K562 (cell line): ENCODE measurements around the gene ZNF441. TPM values are rescaled to one million over a fixed set of nuclear protein-coding genes. Genes with fewer than 3 reads are reported as not detected.
A peak's percentile ranks its signal among the peaks of the same experiment; 100 is the strongest.

Experiments used
- BCOR ChIP-seq: fragments of 450-650 bp; IDR thresholded peaks from 2 replicates; pipeline ENCODE4 v1.6.1; 2016
- CBFA2T2 ChIP-seq: fragments of 450-650 bp; conservative IDR thresholded peaks from 2 replicates; pipeline ENCODE4 v1.6.1; 2017; ENCODE audit warnings: mild to moderate bottlenecking
- GTF2A2 ChIP-seq: IDR thresholded peaks from 2 replicates; pipeline ENCODE4 v1.6.1; 2016; ENCODE audit warnings: mild to moderate bottlenecking, missing genetic modification characterization, missing compliant biosample characterization
- GTF2E2 ChIP-seq: fragments of 200-800 bp; sonication (Bioruptor generic); IDR thresholded peaks from 2 replicates; pipeline ENCODE4 v1.6.1; 2016; ENCODE audit warnings: missing genetic modification characterization, missing compliant biosample characterization
- MIER1 ChIP-seq: fragments of 450-650 bp; IDR thresholded peaks from 2 replicates; pipeline ENCODE4 v1.6.1; 2016; ENCODE audit warnings: antibody characterized with exemption, mild to moderate bottlenecking, low read depth
- MLLT1 ChIP-seq, 2 experiments: fragments of 450-650 bp; IDR thresholded peaks; 2 replicates each; pipeline ENCODE4 v1.6.1; 2016
- NFYB ChIP-seq: IDR thresholded peaks from 2 replicates; pipeline ENCODE4 v1.6.1; 2011; ENCODE audit warnings: mild to moderate bottlenecking, moderate library complexity; ENCODE audit not compliant: insufficient read length; ENCODE audit errors: extremely low read depth
- NR2F6 ChIP-seq: fragments of 450-650 bp; formaldehyde crosslinking; IDR thresholded peaks from 2 replicates; pipeline ENCODE4 v1.4.0; 2020; ENCODE audit warnings: mild to moderate bottlenecking
- RBFOX2 ChIP-seq: fragments of 200-400 bp; formaldehyde crosslinking; IDR thresholded peaks from 2 replicates; pipeline ENCODE4 v1.6.1; 2017; ENCODE audit warnings: low read depth, mild to moderate bottlenecking, low read length, moderate library complexity
- RUNX1 ChIP-seq: sonication (generic); IDR thresholded peaks from 2 replicates; pipeline ENCODE4 v1.6.1; 2016; ENCODE audit warnings: antibody characterized with exemption, low read depth
- STAT5A ChIP-seq: IDR thresholded peaks from 2 replicates; pipeline ENCODE4 v1.6.1; 2012; ENCODE audit warnings: low read length, inconsistent platforms, borderline replicate concordance
- ZBTB11 ChIP-seq, 3 experiments: fragments of 200-800 bp in 1 of 3; fragments of 250-450 bp in 1 of 3; fragments of 450-650 bp in 1 of 3; sonication (Bioruptor Pico) in 1 of 3; sonication (Bioruptor generic) in 1 of 3; formaldehyde crosslinking in 1 of 3; IDR thresholded peaks; 2 replicates each; pipeline versions ENCODE4 v1.6.1 to v1.8.0; 2016 to 2022; ENCODE audit warnings: mild to moderate bottlenecking in 2 of 3, missing genetic modification characterization in 2 of 3, missing compliant biosample characterization in 1 of 3, moderate library complexity in 1 of 3
- ZEB2 ChIP-seq: fragments of 450-650 bp; IDR thresholded peaks from 2 replicates; pipeline ENCODE4 v1.6.1; 2016
- ZNF583 ChIP-seq: fragments of 250-450 bp; sonication (Bioruptor Pico); IDR thresholded peaks from 2 replicates; pipeline ENCODE4 v1.4.0; 2020
- ZNF830 ChIP-seq: fragments of 250-450 bp; sonication (Bioruptor Pico); IDR thresholded peaks from 2 replicates; pipeline ENCODE4 v1.5.0; 2021; ENCODE audit warnings: mild to moderate bottlenecking
- ZSCAN29 ChIP-seq: fragments of 450-650 bp; IDR thresholded peaks from 2 replicates; pipeline ENCODE4 v1.6.1; 2017
- polyA plus RNA-seq, 8 experiments: library from polyadenylated mRNA; depleted of rRNA in 4 of 8; stranded (reverse) in 5 of 8; unstranded in 3 of 8; fragments of >200 nt; fragmentation: Nextera tagmentation in 2 of 8; fragmentation: Illumina TruSeq in 1 of 8; extraction: Ambion mirVana in 2 of 8; extraction: Trizol in 1 of 8; gene quantifications; 2 replicates each; pipeline versions ENCODE4 v1.2.1 to v1.2.3, GENCODE V29; 2011 to 2014; ENCODE audit warnings: inconsistent platforms in 1 of 8, missing spikeins in 1 of 8
- total RNA-seq, 7 experiments: library from RNA; depleted of rRNA in 6 of 7; stranded (reverse); fragments of >200 nt in 6 of 7; fragmentation: Illumina TruSeq in 2 of 7; extraction: Trizol in 2 of 7; gene quantifications; 2 replicates each; pipeline versions ENCODE4 v1.2.1 to v1.2.3, GENCODE V29; 2011 to 2021; ENCODE audit warnings: low replicate concordance in 1 of 7
- TF ChIP-seq, protein P1 (sequence below): sonication (generic); formaldehyde crosslinking; IDR thresholded peaks from 2 replicates; pipeline ENCODE4 v1.8.1; 2023; ENCODE audit warnings: missing genetic modification reagents, mild to moderate bottlenecking, borderline replicate concordance
- TF ChIP-seq, protein P2 (sequence below): fragments of 250-450 bp; sonication (Bioruptor Pico); IDR thresholded peaks from 2 replicates; pipeline ENCODE4 v1.8.0; 2022; ENCODE audit warnings: moderate library complexity, mild to moderate bottlenecking, inconsistent platforms

Gene ZNF441
- total and polyA plus RNA-seq, 9 of the 15 experiments (the other 6 are each of a cell fraction or from before 2014, with no cell fraction given): 1.9 to 14.0 (median 7.8) TPM

- TF ChIP-seq MLLT1 (IDR thresholded peaks at IDR 0.05) (peak in 1 of 2 experiments; percentile 67; a peak in 2 of 4 replicates), ZEB2 (no peak), ZBTB11 (CRISPR knock-in tag; IDR thresholded peaks at IDR 0.05) (peak in 1 of 3 experiments; percentile 26; a peak in 1 of 6 replicates), NFYB (peak; percentile 93), ZNF583 (CRISPR knock-in tag) (0 out of 2 replicates have a peak, but pooled peaks have one; percentile 33), RUNX1 (no peak), STAT5A (no peak), BCOR (no peak), RBFOX2 (peak; percentile 97), MIER1 (no peak), ZNF830 (CRISPR knock-in tag) (0 out of 2 replicates have a peak, but pooled peaks have one; percentile 16), NR2F6 (no peak), GTF2E2 (tag) (no peak), ZSCAN29 (no peak), GTF2A2 (tag) (no peak), CBFA2T2 (no peak)
- TF ChIP-seq, protein P1, sequence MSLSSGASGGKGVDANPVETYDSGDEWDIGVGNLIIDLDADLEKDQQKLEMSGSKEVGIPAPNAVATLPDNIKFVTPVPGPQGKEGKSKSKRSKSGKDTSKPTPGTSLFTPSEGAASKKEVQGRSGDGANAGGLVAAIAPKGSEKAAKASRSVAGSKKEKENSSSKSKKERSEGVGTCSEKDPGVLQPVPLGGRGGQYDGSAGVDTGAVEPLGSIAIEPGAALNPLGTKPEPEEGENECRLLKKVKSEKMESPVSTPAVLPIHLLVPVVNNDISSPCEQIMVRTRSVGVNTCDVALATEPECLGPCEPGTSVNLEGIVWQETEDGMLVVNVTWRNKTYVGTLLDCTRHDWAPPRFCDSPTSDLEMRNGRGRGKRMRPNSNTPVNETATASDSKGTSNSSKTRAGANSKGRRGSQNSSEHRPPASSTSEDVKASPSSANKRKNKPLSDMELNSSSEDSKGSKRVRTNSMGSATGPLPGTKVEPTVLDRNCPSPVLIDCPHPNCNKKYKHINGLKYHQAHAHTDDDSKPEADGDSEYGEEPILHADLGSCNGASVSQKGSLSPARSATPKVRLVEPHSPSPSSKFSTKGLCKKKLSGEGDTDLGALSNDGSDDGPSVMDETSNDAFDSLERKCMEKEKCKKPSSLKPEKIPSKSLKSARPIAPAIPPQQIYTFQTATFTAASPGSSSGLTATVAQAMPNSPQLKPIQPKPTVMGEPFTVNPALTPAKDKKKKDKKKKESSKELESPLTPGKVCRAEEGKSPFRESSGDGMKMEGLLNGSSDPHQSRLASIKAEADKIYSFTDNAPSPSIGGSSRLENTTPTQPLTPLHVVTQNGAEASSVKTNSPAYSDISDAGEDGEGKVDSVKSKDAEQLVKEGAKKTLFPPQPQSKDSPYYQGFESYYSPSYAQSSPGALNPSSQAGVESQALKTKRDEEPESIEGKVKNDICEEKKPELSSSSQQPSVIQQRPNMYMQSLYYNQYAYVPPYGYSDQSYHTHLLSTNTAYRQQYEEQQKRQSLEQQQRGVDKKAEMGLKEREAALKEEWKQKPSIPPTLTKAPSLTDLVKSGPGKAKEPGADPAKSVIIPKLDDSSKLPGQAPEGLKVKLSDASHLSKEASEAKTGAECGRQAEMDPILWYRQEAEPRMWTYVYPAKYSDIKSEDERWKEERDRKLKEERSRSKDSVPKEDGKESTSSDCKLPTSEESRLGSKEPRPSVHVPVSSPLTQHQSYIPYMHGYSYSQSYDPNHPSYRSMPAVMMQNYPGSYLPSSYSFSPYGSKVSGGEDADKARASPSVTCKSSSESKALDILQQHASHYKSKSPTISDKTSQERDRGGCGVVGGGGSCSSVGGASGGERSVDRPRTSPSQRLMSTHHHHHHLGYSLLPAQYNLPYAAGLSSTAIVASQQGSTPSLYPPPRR (CRISPR knock-in tag): no peak
- TF ChIP-seq, protein P2, sequence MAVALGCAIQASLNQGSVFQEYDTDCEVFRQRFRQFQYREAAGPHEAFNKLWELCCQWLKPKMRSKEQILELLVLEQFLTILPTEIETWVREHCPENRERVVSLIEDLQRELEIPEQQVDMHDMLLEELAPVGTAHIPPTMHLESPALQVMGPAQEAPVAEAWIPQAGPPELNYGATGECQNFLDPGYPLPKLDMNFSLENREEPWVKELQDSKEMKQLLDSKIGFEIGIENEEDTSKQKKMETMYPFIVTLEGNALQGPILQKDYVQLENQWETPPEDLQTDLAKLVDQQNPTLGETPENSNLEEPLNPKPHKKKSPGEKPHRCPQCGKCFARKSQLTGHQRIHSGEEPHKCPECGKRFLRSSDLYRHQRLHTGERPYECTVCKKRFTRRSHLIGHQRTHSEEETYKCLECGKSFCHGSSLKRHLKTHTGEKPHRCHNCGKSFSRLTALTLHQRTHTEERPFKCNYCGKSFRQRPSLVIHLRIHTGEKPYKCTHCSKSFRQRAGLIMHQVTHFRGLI (CRISPR knock-in tag): no peak
Measured at GRCh38 chr19:11814029-11814699, 47.4 kb downstream of the ZNF441 start, which contains the start of gene ZNF440 (continued).
